SK-N-DZ (cell line): ENCODE measurements around the gene GRIN2A.

ENCODE experiments used
- DNase-seq: peaks from one replicate; pipeline ENCODE4 v3.0.0-alpha.2; 2015; ENCODE audit warnings: low spot score

GRIN2A gene

DNA sequence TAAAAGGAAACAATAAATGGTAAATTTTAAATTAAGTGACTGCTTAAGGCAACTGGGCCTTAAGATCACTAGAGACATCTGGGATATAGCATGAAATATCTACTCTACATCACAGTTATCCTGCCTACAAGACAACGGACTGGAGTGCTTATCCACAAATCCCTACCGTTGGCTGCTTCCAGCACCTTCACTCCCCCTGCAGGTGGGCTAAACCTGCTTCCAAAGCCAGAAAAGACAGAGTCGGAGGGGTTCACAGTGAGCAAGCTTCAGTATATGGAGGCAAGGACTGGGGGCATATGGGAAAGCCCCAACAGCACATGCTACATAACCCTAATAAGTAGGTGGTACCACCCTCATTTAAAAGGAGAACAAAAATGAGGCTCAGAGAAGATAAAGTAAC, 45.3 kb downstream of the GRIN2A start:
- DNase-seq: no peak

DNA sequence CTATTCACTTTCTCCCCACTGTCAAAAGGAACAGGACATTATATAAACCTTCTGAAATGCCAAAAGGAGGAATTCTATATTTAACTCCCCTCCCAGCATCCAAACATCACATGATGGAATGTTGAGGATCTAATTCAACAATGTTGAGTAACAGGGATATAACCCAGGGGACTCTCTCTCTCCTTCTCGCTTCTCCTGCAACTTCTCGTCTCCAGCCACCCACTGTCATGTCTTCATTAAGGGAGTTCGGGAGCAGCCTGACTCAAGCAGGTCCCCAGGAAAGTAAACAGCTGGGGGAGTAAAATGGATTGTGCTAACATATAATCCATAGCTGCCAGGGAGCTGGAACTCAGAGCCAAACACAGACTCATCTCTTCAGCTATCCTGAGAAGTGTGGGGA, 51.7 kb downstream of the GRIN2A start:
- DNase-seq: no peak

DNA sequence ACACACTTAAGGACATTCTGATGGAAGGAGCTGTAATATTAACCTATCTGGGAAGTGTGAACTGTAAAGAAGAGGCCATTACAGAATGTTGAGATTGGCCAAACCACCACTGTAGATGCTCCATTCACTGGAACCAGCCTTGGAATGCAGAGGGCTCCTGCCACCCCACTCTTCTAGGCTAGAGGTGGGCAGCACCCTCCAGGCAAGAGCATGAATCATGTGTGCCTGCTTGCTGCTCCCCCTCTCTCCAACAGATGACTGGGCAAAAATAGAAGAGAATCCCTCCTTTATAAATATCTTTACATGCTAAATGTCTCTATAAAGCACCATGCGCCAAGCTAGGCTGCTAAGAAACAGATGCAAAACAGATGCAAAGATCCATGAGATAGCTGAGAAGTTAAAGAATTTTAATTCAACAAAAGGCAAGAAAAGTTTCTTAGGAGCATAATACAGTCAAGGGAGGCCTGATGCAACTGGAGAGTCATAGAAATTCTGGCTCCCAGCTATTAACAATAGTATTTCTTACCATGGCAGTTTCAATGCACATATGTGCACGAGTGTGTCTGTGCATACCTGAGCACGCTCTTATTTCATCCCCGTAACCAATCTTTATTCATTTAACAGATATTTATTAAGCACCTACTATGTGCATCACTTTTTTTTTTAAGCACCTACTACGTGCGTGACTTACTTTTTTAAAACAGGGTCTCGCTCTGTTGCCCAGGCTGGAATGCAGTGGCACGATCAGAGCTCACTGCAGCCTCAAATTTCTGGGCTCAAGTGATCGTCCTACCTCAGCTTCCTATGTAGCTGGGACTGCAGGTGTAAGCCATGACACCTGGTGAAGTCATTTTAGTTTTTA, 53.6 kb downstream of the GRIN2A start:
- no peak for DNase-seq

DNA sequence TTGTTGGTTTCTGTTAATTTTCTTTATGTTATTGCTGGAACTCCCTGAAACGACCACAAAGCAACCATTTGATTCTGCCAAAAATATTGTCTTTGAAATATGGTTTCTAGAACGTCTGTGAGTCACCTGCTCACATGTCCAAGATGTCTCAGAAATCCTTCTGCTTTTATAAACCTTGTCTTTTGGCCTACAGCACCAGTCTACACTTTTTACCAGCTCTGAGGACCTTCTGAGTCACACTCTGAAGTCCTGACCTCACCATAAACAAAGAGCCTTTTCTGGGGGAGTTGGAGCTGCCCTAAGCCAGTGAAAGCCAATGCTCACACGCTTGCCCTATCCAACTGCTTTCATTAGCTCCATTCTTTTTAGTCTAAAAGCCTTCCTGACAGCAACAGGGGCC, 55.5 kb downstream of the GRIN2A start:
- DNase-seq: no peak

DNA sequence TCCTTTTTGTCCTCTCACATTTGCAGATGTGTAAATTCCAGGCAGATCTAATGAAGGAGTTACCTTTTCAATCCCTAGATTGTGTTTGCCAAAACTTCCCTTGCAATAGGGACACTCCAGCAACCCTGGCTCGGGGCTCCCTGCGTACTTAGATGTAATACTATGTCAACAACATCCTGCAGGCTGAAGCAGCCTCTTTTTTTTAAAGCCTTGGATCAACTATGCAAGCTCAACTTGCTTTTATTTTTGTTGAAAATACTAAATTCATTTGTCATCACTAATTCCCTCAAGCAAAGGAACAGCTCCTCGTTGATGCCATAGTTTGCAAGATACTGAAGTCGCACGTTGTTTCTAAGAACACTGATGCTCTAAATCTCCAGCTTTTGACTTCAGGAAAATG, 59.1 kb downstream of the GRIN2A start:
- DNase-seq: no peak

DNA sequence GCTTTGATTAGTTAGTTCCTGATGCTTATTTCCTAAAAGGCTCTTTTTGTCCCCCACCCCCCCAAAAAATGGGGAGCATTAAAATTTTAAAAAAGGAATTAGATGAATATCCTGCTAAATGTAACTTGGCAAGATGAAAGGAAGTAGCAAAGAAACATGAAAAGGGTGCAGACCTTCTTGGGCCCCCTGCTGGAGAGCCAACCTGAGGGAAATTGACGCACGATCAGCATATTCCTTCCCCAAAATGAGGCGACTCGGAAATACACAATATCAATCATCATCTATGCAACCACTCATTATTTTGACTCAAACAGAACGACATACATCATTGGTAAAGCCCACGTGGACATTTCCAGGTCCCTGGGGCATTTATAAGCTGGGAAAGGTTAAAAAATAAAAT, 59.7 kb downstream of the GRIN2A start:
- DNase-seq: no peak

DNA sequence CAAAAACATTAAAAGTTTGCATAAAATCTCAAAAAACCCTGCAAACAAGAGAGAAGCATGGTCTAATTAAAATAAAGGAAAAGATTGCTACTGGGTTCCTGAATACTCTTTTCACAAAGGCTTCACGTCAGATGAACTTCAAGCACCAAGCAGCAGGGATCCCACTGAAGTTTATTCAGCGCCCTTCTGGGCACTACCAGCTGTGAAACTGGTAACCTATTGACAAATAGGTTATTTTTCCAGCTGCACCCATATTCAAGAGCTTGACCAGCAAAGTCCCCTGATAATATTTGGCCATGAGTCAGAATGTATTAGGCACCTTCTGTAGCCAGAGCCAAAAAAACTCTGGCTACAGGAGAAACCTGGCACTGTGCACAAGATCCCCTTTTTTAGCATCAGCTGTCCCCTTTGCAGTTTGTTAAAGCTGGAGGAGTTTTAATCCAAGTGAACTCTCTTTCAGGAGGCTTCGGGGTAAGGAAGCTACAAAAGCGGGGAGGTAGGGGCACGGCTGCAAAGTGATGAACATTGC, 60.3 kb downstream of the GRIN2A start:
- no peak for DNase-seq

DNA sequence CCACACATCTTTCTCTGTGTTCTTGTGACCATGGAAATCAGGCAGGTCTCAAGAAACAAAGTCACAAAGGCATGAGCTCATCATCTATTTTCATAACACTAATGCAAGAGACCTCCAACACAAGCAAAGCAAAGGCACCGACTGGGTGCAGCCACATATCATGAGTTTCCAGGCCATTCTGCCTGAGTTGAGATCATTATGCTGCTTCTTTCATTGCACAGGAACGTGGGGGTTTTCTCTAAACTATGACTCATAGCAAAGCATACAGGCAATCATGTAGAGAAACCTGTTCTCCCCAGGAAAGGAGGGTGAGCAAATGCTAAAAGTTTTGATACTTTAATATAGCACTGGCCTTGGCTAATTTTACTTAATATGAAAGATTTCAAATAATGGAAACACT, 60.7 kb downstream of the GRIN2A start:
- no peak for DNase-seq

DNA sequence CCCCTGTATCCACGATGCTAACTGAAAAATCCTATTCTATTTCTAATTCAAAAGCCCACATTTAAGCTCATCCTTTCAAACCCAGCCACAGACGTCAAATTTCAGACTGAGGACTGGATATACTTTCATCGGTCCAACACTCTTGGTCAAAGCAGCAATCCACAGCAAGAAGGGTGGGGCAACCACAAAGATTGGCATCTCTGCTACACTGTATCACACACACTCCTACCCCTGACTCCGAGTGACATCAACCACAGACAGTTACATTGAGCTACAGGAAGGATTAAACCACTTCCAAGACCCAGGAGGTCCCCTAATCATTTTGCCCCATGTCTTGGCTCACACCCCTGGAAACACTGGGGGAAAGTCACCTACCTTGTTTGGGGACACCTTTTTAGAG, 61.3 kb downstream of the GRIN2A start:
- DNase-seq: no peak

DNA sequence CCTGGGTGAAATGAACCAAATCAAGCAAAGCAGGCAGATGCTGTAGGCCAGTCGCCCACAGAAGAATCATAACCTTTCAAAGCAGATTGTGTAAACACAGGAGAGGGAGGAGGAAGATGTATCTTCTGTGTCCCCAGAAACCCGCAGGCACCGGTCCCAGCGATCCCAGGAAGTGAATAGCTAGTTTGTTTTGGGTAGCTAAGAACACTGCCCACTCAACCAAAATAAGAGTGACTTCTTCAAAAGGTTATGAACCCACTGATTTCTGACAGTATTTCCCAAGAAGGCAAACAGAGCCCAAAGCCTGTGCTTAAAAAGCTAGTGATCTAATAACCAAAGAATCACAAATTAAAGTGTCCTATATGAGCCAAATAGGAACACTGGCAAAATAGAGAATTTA, 67.8 kb downstream of the GRIN2A start:
- no peak for DNase-seq

DNA sequence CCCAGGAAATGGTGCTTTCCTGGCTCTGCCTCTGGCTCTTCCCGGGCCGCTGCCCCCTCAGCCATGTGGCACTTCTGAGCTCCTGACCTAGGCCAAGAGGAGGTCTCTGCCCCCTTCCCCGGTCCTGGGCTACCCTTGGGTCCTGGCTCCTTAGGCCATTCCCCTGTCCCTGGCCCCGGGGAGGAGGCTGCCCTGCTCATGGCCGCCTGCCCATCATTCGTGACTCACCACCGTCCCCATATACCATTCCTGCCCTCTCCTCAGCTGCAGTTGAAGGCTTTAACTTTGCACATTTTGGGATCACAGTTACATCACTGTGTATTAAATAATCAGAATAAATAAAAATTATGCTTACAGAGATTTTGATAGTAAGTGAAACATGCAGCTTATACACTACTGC, 69.0 kb downstream of the GRIN2A start:
- no peak for DNase-seq

DNA sequence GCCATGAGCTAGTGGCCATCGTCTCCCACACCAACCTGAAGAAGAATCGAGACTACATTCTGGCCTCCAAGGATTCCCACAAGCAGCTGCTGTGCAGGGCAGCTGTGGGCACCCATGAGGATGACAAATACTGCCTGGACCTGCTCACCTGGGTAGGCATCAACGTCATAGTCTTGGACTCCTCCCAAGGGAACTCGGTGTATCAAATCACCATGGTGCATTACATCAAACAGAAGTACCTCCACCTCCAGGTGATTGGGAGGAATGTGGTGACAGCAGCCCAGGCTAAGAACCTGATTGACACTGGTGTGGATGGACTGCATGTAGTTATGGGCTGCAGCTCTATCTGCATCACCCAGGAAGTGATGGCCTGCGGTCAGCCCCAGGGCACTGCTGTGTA, 70.2 kb downstream of the GRIN2A start:
- no peak for DNase-seq

DNA sequence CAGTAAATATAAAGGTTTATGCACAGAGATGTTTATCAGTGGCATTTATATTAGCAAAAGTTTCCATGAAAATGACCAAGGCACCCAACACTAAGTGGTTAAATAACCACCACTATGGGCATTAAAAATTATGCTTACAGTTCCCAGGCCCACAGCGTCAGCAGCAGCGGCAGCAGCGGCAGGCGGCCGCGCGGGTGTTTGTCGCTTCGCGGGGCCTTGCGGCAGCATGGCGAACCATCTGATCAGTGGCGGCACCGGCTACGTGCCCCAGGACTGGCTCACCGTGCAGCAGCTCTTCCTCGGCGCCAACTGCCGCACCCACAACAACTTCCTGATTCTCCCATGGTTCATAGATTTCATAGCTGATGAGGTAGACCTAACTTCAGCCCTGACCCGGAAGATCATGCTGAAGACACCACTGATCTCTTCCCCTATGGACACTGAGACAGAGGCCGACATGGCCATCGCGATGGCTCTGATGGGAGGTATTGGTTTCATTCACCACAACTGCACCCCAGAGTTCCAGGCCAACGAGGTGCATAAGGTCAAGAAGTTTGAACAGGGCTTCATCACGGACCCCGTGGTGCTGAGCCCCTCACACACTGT, 71.0 kb downstream of the GRIN2A start:
- DNase-seq: no peak

DNA sequence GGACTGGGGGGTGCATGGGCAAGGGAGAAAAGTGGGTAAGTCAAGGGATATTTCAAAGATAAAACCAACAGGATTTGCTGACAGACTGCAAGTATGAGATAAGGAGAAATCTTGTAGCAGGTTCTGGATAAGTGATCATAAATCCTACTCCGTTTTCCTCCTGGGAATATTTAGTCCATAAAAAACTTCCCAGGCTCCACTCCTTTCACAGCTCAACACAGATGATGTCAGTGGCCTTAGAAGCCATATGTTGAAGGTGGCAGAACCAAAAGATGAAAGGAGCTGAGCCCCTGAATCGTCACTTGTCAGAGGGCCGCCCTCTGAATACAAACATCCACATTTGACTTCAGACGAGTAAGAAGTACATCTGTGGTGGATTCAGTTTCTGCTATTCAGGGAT, 71.7 kb downstream of the GRIN2A start:
- DNase-seq: no peak

DNA sequence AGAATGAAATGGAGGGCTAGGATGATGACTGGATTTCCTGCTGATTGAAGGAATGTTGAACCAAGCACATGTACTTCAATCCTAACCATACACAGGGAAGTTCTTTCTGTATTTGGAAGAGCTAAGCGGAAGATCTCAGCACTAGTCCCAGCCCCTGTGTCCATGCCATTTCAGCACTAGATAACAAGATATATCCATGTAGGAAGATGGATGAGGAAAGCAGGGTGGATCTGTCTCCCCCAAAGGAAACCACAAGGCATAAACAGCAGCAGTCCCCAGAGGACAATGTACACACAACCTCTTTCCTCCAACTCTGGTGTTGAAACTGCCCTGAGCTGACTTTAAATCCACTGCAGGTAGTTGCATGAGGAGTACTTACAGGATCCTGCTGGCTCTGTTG, 75.1 kb downstream of the GRIN2A start:
- no peak for DNase-seq

DNA sequence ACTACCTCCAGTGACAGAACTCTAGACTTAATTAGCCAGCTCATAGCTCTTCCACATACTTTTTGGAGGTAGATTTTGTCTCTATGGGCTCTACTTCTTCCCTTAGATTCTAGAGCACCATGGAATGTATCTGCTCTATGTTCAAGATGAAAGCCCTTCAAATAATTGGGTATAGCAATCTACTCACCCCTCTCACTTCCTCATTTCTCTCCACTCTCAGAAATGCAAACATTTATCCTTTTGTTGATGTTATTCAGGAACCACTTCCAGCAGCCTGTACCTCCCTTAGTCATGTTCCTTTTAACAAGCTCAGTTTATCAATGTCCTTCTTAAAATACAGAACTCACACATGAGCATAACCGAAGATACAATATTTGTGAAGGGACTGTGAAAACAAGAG, 78.5 kb downstream of the GRIN2A start:
- no peak for DNase-seq

DNA sequence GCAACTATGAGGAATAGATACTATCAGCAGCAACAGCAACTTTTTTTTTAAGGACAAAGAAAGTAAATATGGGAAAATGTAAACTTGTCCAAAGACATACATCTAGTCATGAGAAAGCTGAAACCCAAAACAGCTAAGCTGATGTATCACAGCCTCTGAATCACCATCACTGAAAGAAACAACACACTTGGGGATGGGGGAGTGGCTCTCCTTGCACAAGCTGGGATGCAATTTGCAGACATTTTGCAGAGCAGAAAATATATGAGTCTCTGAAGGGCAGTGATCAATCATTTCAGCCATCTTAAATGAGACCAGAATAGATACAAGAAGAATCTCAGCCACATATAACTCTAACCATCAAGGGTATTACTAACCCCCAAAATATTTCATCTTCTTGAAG, 79.1 kb downstream of the GRIN2A start:
- no peak for DNase-seq

DNA sequence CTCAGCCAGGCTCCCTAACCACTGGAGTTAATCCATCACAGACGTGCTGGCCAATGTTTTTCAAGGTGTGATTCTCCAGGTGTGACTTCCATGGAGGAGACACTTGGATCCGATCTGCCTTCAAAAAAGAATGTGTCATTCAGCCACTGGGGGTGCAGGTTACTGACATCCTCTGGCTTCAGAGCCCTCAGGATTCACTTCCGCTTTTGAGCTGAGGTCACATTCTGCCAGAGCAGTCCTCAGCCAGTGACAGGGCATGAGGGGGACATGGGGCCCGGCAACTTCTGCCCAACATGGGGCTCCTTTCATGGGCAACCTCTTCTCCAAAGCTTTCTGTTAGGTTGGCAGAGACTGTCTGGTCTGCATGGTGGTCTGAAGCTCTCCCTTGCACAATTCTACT, 81.4 kb downstream of the GRIN2A start:
- DNase-seq: no peak

DNA sequence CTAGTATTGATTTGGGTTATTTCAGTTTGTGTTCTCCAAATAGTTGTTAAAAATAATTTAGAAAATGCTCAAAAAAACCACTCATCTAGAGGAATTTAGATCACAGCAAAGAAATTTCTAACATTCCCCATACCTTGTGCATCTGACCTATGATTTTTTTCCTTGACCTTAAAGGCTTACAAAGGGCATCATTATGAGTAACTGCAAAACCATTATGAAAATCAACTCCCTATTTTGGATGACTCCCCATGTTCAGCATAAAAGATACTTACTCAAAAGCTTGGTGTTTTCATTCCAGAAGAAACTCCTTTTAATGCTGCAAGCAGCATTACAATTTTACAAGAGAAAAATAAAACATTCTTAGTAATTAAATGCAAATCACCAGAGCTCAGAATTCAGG, 83.2 kb downstream of the GRIN2A start:
- DNase-seq: no peak

DNA sequence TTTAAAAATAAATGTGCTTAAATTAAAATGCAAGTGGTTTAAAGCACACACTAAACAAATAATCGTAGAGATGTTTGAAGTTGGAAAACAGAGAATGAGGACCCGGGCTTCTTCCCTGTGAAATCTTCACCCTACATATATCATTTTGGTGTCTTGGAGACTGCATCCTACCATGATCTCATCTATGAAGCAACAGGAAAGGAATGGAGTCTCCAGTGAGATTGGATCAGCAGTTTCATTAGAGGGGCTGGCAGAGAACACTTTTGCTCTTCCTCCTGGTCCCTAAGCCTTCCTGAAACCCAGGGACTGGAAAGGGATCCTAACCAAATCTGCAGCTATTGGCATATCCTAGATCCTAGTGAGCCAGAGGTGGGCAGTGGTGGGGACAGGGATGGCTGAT, 85.0 kb downstream of the GRIN2A start:
- DNase-seq: no peak

DNA sequence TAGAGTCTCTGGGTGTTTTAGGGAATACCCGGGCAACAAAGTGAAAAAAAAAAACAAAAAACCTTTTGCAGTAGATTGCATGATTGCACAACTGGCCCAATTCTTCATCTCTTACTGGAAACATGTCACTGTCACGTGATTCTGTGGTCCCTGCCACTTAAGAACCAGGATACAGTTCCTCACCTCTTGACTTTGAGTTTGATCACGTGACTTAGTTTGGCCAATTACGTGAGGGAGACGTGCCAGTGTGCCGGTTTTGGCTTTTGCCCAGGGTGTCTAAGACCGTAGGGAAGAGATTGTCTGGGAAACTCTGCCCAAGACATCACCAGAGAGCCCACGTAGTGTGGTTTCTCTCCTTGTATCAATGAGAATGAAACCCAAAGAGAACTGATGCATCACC, 88.7 kb downstream of the GRIN2A start:
- no peak for DNase-seq

DNA sequence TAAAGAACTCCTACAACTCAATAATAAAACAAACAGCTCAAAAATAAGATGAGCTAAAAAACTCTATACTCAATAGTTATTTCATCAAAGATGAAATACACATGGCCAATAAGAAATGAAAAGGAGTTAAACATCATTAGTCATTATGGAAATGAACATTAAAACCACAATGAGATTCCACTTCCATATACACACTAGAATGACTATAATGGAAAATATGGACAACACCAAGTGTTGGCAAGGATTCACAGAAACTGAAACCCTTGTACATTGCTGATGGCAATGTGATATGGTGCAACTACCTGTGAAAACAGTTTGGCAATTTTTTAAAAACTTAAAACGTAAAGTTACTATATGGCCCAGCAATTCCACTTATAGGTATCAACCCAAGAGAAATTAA, 91.4 kb downstream of the GRIN2A start:
- no peak for DNase-seq

DNA sequence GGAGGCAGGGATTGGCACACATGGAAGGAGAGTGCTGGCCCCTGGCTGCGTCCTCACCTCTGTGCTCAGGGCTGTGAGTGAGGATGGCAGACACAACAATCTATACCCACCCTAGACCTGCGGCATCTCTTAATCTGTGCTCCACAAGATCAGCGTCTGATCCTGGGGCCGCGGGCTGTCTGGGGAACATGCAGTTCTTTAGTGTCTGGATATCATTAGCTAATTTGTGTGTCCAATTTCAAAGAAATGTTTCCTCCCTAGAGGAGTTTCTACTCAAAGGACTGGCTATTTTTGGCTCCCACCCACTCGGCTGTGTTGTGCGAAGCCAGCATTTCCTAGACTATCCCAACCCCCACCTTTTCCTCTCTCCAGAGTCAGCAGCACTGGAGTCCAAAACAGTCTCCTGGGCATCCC, 93.8 kb downstream of the GRIN2A start:
- DNase-seq: no peak
